HepG2 (cell line): ENCODE data around the gene ATP5F1A. TPM values are rescaled to one million over a fixed set of nuclear protein-coding genes. Genes with fewer than 3 reads are reported as not detected.

ENCODE experiments used
- ATAC-seq: fragments of 200-7000 bp; cut with Tn5 transposase; 3 replicates; pipeline ENCODE4 v1.9.1; 2020; ENCODE audit warnings: mild to moderate bottlenecking, moderate library complexity
- BruUV-seq: library from RNA; stranded (reverse); fragments of 400-500 nt; replicated peaks from 2 replicates; lab custom pipeline; 2021; lab: Mats Ljungman, UMichigan
- CTCF ChIA-PET: fragments of 300-600 bp; formaldehyde crosslinking; extraction: SDS; loops from one replicate; lab custom pipeline; 2021; ENCODE audit warnings: low total read pairs, inconsistent platforms, low intra/inter-chr PET ratio; lab: Yijun Ruan, JAX
- POLR2A ChIA-PET: fragments of 350-600 bp; sonication (Branson Sonifier 250); formaldehyde crosslinking; loops from one replicate; lab custom pipeline; 2020; ENCODE audit warnings: antibody characterized with exemption, inconsistent platforms; lab: Yijun Ruan, JAX
- DNase-seq: peaks from one replicate; pipeline ENCODE4 v3.0.0-alpha.2; 2015; ENCODE audit warnings: low spot score
- FAIRE-seq: peaks from 3 replicates; lab custom pipeline; 2011; peaks lifted over from hg19 to GRCh38; lab: Jason Lieb, UNC
- H2AFZ ChIP-seq: one replicate; pipeline ENCODE4 v1.6.1; 2011; ENCODE audit warnings: low read length, inconsistent platforms
- H3K27ac ChIP-seq: fragments of 300-600 bp; 3 replicates; pipeline ENCODE4 v1.8.0; 2011; ENCODE audit warnings: mixed run types, mild to moderate bottlenecking, mixed read lengths, low read length, inconsistent platforms; ENCODE audit not compliant: insufficient read depth; ENCODE audit errors: extremely low read length
- H3K27me3 ChIP-seq, 2 experiments: fragments of 200-600 bp in 1 of 2; 2 replicates in 1 of 2; 3 replicates in 1 of 2; pipeline versions ENCODE4 v1.6.0 to v1.8.0; 2011; ENCODE audit warnings: low read length in 2 of 2, mild to moderate bottlenecking in 2 of 2, moderate library complexity in 2 of 2, inconsistent platforms in 1 of 2; ENCODE audit not compliant: insufficient read depth in 2 of 2, control insufficient read depth in 1 of 2
- H3K36me3 ChIP-seq, 2 experiments: fragments of 200-600 bp in 1 of 2; replicated peaks in 1 of 2; 2 replicates in 1 of 2; 3 replicates in 1 of 2; pipeline versions ENCODE4 v1.5.1 to v1.8.0; 2011; ENCODE audit warnings: low read length in 2 of 2, inconsistent platforms in 1 of 2; ENCODE audit not compliant: insufficient read depth in 2 of 2, control insufficient read depth in 1 of 2
- H3K4me1 ChIP-seq: 2 replicates; pipeline ENCODE4 v1.5.1; 2012; ENCODE audit warnings: low read length, inconsistent platforms; ENCODE audit not compliant: insufficient read depth
- H3K4me2 ChIP-seq: 2 replicates; pipeline ENCODE4 v1.6.0; 2011; ENCODE audit warnings: low read depth, low read length, inconsistent platforms
- H3K4me3 ChIP-seq, 3 experiments: fragments of 200-600 bp in 1 of 3; sonication (generic), shearing (Covaris generic) in 1 of 3; replicated peaks in 1 of 3; 2 replicates each; pipeline ENCODE4 v1.5.1; 2011 to 2016; ENCODE audit warnings: low read length in 3 of 3, inconsistent platforms in 2 of 3, low read depth in 2 of 3, mild to moderate bottlenecking in 2 of 3, control low read depth in 1 of 3, mixed read lengths in 1 of 3; ENCODE audit not compliant: insufficient read depth in 1 of 3
- H3K79me2 ChIP-seq: one replicate; pipeline ENCODE4 v1.6.1; 2011; ENCODE audit warnings: low read length, inconsistent platforms; ENCODE audit not compliant: insufficient read depth
- H3K9ac ChIP-seq: 2 replicates; pipeline ENCODE4 v1.6.0; 2011; ENCODE audit warnings: mild to moderate bottlenecking, low read depth, low read length, inconsistent platforms; ENCODE audit not compliant: insufficient read depth
- H3K9me3 ChIP-seq: 2 replicates; pipeline ENCODE4 v1.5.1; 2012; ENCODE audit warnings: mild to moderate bottlenecking, low read length
- H4K20me1 ChIP-seq: 2 replicates; pipeline ENCODE4 v1.6.0; 2011; ENCODE audit warnings: inconsistent platforms, mild to moderate bottlenecking, low read length, moderate library complexity; ENCODE audit not compliant: insufficient read depth
- BORCS8-MEF2B ChIP-seq: sonication (generic); formaldehyde crosslinking; IDR thresholded peaks from 2 replicates; pipeline ENCODE4 v1.8.0; 2022; ENCODE audit warnings: mild to moderate bottlenecking, missing genetic modification reagents
- FOXC1 ChIP-seq: sonication (generic); formaldehyde crosslinking; IDR thresholded peaks from 2 replicates; pipeline ENCODE4 v1.8.0; 2022; ENCODE audit warnings: mild to moderate bottlenecking, missing genetic modification reagents, borderline replicate concordance
- HNF4G ChIP-seq, 2 experiments: sonication (generic) in 1 of 2; formaldehyde crosslinking in 1 of 2; IDR thresholded peaks; 2 replicates each; pipeline versions ENCODE4 v1.4.0 to v1.6.1; 2011 to 2020; ENCODE audit warnings: borderline replicate concordance in 2 of 2, low read depth in 2 of 2, mild to moderate bottlenecking in 2 of 2, low read length in 1 of 2, missing genetic modification reagents in 1 of 2, moderate library complexity in 1 of 2
- KDM1A ChIP-seq: IDR thresholded peaks from 2 replicates; pipeline ENCODE4 v1.6.1; 2016; ENCODE audit warnings: missing compliant biosample characterization
- NBN ChIP-seq: fragments of 450-650 bp; conservative IDR thresholded peaks from 2 replicates; pipeline ENCODE4 v1.6.1; 2017
- NR3C1 ChIP-seq: sonication (generic); formaldehyde crosslinking; IDR thresholded peaks from 2 replicates; pipeline ENCODE4 v1.4.0; 2020; ENCODE audit warnings: missing genetic modification reagents
- POGZ ChIP-seq: sonication (generic); formaldehyde crosslinking; IDR thresholded peaks from 2 replicates; pipeline ENCODE4 v1.4.0; 2020; ENCODE audit warnings: mild to moderate bottlenecking, missing genetic modification reagents
- RBAK ChIP-seq: sonication (generic); formaldehyde crosslinking; IDR thresholded peaks from 2 replicates; pipeline ENCODE4 v1.5.1; 2020; ENCODE audit warnings: mild to moderate bottlenecking, missing genetic modification reagents
- RXRA ChIP-seq: sonication (generic); formaldehyde crosslinking; IDR thresholded peaks from 2 replicates; pipeline ENCODE4 v1.5.1; 2020; ENCODE audit warnings: missing genetic modification reagents
- ZNF333 ChIP-seq: sonication (generic); formaldehyde crosslinking; IDR thresholded peaks from 2 replicates; pipeline ENCODE4 v1.4.0; 2020; ENCODE audit warnings: mild to moderate bottlenecking, missing genetic modification reagents, borderline replicate concordance
- ZNF343 ChIP-seq: sonication (generic); formaldehyde crosslinking; IDR thresholded peaks from 2 replicates; pipeline ENCODE4 v1.4.0; 2020; ENCODE audit warnings: mild to moderate bottlenecking, missing genetic modification reagents
- ZNF614 ChIP-seq: IDR thresholded peaks from 2 replicates; pipeline ENCODE4 v1.6.1; 2018; ENCODE audit warnings: missing biosample characterization, missing genetic modification reagents, inconsistent platforms, borderline replicate concordance
- ZNF660 ChIP-seq: sonication (generic); formaldehyde crosslinking; IDR thresholded peaks from 2 replicates; pipeline ENCODE4 v1.5.1; 2020; ENCODE audit warnings: mild to moderate bottlenecking, low read depth, missing genetic modification reagents, borderline replicate concordance
- WGBS: methylation state at CpG from one replicate; pipeline ENCODE4 v1.1.6; 2017; ENCODE audit warnings: low lambda C conversion rate; 5-methylcytosine and 5-hydroxymethylcytosine counted together
- in situ Hi-C: cut with HindIII; loops from 2 replicates; pipeline ENCODE4 v1.10.0; 2017; ENCODE audit warnings: low pct_unique_long_range_greater_than_20kb; ENCODE audit not compliant: extremely low pct_ligation_motif_present
- intact Hi-C: fragments of 100-400 bp; cut with micrococcal nuclease; formaldehyde crosslinking; loops from one replicate; pipeline ENCODE4 v1.10.0; 2022; ENCODE audit not compliant: unreplicated experiment
- polyA plus RNA-seq, 8 experiments: library from polyadenylated mRNA; depleted of rRNA in 3 of 8; stranded (reverse) in 7 of 8; unstranded in 1 of 8; fragments of >200 nt; fragmentation: Illumina TruSeq in 4 of 8; extraction: Trizol in 4 of 8; gene quantifications; 2 replicates each; pipeline versions ENCODE4 v1.2.1 to v1.2.3, GENCODE V29; 2011 to 2016; ENCODE audit warnings: low read depth in 4 of 8, missing spikeins in 1 of 8, mixed read lengths in 1 of 8; ENCODE audit not compliant: insufficient read depth in 1 of 8
- total RNA-seq, 5 experiments: library from RNA; depleted of rRNA; stranded (reverse); fragments of >200 nt; fragmentation: Illumina TruSeq; extraction: Trizol; gene quantifications; 2 replicates each; pipeline ENCODE4 v1.2.3, GENCODE V29; 2016; ENCODE audit warnings: low read depth in 1 of 5
- TF ChIP-seq, protein P1 (sequence below): sonication (generic); formaldehyde crosslinking; IDR thresholded peaks from 2 replicates; pipeline ENCODE4 v1.8.0; 2022; ENCODE audit warnings: mild to moderate bottlenecking, missing genetic modification reagents, moderate library complexity
- TF ChIP-seq, protein P2 (sequence below): sonication (generic); formaldehyde crosslinking; IDR thresholded peaks from 2 replicates; pipeline ENCODE4 v1.5.0; 2020; ENCODE audit warnings: missing genetic modification reagents, mild to moderate bottlenecking, borderline replicate concordance
- TF ChIP-seq, protein P3 (sequence below): sonication (generic); formaldehyde crosslinking; IDR thresholded peaks from 2 replicates; pipeline ENCODE4 v1.5.1; 2020; ENCODE audit warnings: mild to moderate bottlenecking, missing genetic modification reagents
- TF ChIP-seq, protein P4 (sequence below): sonication (generic); formaldehyde crosslinking; IDR thresholded peaks from 2 replicates; pipeline ENCODE4 v1.4.0; 2020; ENCODE audit warnings: missing genetic modification reagents

Gene ATP5F1A
- total and polyA plus RNA-seq, 2 of the 13 experiments (the other 11 are each of a cell fraction or from before 2014, with no cell fraction given), result 459 to 922 TPM

DNA sequence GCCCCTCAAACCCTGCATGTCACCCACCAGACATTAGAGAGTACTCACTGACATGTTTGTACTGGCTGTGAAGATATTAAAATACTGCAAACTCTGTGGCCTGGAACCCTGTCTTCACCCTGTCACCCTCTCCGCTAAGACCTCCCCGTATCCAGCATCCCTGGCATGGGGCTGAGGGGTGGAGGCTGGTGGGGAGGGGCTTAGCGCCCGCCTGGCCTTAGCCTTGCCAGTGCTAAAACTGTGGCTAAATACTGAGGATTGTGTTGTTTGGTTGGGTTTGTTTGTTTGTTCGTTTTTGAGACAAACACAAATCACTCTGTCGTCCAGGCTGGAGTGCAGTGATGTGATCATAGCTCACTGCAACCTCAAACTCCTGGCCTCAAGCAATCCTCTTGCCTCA, 27.9 kb downstream of the ATP5F1A start:
- intact Hi-C loops, result loop anchor here (5.0 to 10.0 kb wide), 2 partner anchors 103 to 135 kb away; partner anchors contain the start of gene EPG5
- no peak overlapping the region for H2AFZ ChIP-seq
- ATAC-seq (no peak), FAIRE-seq (no peak), DNase-seq (no peak)
- peaks cover 9% of the 10 kb centered on the region; the same call in 1 of the 2 replicates for H4K20me1 ChIP-seq
- in situ Hi-C loops, result loop anchor here (5.0 to 10.0 kb wide), 2 partner anchors 103 to 375 kb away; partner anchors contain the start of gene EPG5
- no peaks in the 10 kb centered on the region for H3K9me3 ChIP-seq
- no peaks in the 10 kb centered on the region for H3K36me3 ChIP-seq
- no peak overlapping the region for H3K4me2 ChIP-seq
- peaks cover 12 to 39% of the 10 kb centered on the region in 2 experiments; a peak in 4 of 5 replicates for H3K27me3 ChIP-seq
- no TSS peak for BruUV-seq
- CTCF ChIA-PET, result no interaction called here
- 51% methylated on average over 4 of the region's 6 CpGs for WGBS
- peaks cover 21% of the 10 kb centered on the region for H3K4me1 ChIP-seq
- POLR2A ChIA-PET, result no interaction called here
- H3K9ac ChIP-seq, result no peak overlapping the region
- H3K27ac ChIP-seq, result no peak overlapping the region
- H3K79me2 ChIP-seq, result no peaks in the 10 kb centered on the region
- H3K4me3 ChIP-seq, result no peak overlapping the region
- TF ChIP-seq POGZ (CRISPR knock-in tag) (no peak), ZNF660 (CRISPR knock-in tag) (no peak), ZNF614 (CRISPR knock-in tag) (no peak), RXRA (CRISPR knock-in tag) (no peak), FOXC1 (CRISPR knock-in tag) (no peak), ZNF343 (no peak), RBAK (no peak), NR3C1 (CRISPR knock-in tag) (no peak), BORCS8-MEF2B (CRISPR knock-in tag) (no peak), ZNF333 (CRISPR knock-in tag) (no peak), HNF4G (IDR thresholded peaks at IDR 0.05; ENCODE audit: borderline replicate concordance, low read depth, low read length) (no peak), HNF4G (CRISPR knock-in tag; IDR thresholded peaks at IDR 0.05; ENCODE audit: borderline replicate concordance, low read depth) (no peak), NBN (no peak), KDM1A (no peak)
- TF ChIP-seq, protein P1, sequence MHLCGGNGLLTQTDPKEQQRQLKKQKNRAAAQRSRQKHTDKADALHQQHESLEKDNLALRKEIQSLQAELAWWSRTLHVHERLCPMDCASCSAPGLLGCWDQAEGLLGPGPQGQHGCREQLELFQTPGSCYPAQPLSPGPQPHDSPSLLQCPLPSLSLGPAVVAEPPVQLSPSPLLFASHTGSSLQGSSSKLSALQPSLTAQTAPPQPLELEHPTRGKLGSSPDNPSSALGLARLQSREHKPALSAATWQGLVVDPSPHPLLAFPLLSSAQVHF (CRISPR knock-in tag), result no peak
- TF ChIP-seq, protein P2, sequence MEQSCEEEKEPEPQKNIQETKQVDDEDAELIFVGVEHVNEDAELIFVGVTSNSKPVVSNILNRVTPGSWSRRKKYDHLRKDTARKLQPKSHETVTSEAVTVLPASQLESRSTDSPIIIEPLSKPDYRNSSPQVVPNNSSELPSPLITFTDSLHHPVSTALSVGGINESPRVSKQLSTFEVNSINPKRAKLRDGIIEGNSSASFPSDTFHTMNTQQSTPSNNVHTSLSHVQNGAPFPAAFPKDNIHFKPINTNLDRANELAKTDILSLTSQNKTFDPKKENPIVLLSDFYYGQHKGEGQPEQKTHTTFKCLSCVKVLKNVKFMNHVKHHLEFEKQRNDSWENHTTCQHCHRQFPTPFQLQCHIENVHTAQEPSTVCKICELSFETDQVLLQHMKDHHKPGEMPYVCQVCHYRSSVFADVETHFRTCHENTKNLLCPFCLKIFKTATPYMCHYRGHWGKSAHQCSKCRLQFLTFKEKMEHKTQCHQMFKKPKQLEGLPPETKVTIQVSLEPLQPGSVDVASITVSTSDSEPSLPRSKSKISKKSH (CRISPR knock-in tag), result no peak
- TF ChIP-seq, protein P3, sequence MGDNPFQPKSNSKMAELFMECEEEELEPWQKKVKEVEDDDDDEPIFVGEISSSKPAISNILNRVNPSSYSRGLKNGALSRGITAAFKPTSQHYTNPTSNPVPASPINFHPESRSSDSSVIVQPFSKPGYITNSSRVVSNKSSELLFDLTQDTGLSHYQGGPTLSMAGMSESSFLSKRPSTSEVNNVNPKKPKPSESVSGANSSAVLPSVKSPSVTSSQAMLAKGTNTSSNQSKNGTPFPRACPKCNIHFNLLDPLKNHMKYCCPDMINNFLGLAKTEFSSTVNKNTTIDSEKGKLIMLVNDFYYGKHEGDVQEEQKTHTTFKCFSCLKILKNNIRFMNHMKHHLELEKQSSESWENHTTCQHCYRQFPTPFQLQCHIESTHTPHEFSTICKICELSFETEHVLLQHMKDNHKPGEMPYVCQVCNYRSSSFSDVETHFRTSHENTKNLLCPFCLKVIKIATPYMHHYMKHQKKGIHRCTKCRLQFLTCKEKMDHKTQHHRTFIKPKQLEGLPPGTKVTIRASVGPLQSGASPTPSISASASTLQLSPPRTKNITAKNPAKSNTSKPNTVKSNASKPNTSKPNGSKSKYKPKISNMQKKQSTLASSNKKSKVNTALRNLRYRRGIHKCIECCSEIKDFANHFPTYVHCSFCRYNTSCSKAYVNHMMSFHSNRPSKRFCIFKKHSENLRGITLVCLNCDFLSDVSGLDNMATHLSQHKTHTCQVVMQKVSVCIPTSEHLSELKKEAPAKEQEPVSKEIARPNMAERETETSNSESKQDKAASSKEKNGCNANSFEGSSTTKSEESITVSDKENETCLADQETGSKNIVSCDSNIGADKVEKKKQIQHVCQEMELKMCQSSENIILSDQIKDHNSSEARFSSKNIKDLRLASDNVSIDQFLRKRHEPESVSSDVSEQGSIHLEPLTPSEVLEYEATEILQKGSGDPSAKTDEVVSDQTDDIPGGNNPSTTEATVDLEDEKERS, result no peak
- TF ChIP-seq, protein P4, sequence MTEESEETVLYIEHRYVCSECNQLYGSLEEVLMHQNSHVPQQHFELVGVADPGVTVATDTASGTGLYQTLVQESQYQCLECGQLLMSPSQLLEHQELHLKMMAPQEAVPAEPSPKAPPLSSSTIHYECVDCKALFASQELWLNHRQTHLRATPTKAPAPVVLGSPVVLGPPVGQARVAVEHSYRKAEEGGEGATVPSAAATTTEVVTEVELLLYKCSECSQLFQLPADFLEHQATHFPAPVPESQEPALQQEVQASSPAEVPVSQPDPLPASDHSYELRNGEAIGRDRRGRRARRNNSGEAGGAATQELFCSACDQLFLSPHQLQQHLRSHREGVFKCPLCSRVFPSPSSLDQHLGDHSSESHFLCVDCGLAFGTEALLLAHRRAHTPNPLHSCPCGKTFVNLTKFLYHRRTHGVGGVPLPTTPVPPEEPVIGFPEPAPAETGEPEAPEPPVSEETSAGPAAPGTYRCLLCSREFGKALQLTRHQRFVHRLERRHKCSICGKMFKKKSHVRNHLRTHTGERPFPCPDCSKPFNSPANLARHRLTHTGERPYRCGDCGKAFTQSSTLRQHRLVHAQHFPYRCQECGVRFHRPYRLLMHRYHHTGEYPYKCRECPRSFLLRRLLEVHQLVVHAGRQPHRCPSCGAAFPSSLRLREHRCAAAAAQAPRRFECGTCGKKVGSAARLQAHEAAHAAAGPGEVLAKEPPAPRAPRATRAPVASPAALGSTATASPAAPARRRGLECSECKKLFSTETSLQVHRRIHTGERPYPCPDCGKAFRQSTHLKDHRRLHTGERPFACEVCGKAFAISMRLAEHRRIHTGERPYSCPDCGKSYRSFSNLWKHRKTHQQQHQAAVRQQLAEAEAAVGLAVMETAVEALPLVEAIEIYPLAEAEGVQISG (CRISPR knock-in tag), result no peak
